HG03442 (cell line): ENCODE data around the gene ARL2.
"Not testable (repeated sequence)": the region's sequence is repeated elsewhere in the genome, so short reads cannot be mapped to it uniquely, and the experiment has no call there.

Source experiments
- ATAC-seq: cut with Tn5 transposase; IDR thresholded peaks from one replicate; pipeline ENCODE4 v1.9.1; 2021; ENCODE audit warnings: mild to moderate bottlenecking, moderate library complexity; ENCODE audit not compliant: unreplicated experiment

ARL2 gene

DNA sequence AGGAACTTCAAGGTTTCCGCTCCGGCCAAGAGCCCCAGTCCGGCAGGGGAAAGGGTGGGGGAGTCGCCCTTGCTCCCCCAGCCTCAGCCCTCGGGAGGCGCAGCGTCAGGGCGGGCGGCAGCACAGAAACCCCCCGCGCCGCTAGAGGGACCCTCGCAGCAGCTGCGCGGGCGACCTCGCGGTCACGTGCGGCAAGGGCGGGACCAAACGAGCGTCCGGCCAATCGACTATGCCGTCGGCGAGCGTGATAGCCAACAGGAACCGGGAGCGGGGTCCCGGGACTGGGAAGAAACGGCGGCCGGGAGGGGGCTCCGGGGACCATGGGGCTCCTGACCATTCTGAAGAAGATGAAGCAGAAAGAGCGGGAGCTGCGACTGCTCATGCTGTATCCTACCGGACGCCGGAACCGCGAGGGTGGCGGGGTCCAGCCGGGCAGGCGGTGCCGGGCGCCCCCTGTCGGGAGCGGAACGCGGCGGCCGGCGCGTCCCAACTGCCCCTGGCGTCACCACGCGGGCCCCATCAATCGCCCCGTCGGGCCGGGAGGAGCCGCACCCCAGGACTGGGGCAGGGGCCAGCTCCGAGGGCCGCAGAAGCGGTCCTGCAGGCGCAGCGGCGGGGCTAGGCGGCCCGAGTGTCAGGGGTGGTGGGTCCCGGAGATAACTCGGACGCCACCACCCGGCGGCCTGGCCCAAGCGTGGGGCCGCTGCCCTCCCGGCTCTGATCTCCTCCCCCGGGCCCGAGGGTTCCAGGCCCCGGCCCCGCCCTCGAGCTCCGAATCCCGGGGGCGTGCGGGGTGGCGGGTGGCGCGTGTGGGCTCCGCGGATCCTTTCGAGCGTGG lies at the start of gene ARL2:
ARL2 (plus strand) TSS at position 273 of the 838 bp plus-strand sequence; CDS start at position 321, 48 bp downstream.
- ATAC-seq: peak; percentile 73

DNA sequence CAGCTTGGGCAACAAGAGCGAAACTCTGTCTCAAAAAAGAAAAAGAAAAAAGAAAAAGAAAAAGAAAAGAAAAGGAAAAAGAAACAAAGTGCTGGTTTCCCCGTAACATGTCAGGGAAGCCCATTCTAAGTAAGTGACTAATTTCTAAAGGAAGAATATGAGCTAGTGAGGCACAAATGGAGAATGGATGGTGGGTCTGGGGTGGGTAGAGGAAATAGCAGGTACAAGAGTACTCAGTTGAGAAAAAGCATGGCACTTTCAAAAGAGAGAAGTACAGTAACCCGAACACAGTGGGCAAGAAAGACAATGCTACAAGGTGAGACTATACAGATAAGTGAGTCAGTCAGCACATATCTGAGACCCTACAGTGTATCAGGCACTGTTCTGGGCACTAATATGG lies 46.6 kb upstream of the ARL2 start:
- ATAC-seq: no peak

DNA sequence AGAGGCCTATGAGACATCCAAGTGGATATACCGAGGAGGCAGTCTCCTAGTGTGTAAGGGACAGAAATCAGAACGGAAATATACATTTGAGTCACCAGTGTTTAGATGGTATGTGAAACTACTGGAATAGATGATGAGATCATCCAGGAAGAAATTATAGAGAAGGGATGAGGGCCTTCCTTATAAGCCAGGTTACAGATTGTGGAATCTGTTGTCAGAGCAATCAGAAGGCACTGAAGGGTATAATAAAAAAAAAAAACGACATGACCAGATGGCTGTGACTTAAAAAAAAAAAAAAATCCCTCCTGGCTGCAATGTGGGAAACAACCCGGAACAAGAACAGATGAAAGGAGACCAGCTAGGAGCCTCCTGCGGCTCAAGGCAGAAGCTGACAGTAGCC lies 44.8 kb upstream of the ARL2 start:
- ATAC-seq: no peak

- no peak for ATAC-seq
Observed at GRCh38 chr11:64970731-64971151, 43.2 kb upstream of the ARL2 start.

GRCh38 chr11:64971421-64972233 lies 42.3 kb upstream of the ARL2 start, which contains the start of gene MAJIN:
Gene MAJIN, minus strand, starts transcription at chr11:64972108. Its CDS starts 12,703 bp downstream, at chr11:64959405.
- no peak for ATAC-seq

- ATAC-seq: no peak
Observed at GRCh38 chr11:64974124-64974523, 39.8 kb upstream of the ARL2 start.

GRCh38 chr11:64976651-64977050 lies 37.3 kb upstream of the ARL2 start:
- ATAC-seq: no peak

DNA sequence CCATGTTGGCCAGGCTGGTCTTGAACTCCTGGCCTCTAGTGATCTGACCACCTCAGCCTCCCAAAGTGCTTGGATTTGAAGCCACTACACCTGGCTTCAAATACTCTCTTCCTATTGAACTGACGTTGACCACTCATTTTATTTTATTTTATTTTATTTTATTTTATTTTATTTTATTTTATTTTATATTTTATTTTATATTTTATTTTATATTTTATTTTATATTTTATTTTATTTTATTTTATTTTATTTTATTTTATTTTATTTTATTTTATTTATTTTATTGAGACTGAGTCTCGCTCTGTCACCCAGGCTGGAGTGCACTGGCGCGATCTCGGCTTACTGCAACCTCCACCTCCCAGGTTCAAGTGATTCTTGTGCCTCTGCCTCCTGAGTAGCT lies 30.6 kb upstream of the ARL2 start:
- not testable (repeated sequence) for ATAC-seq

DNA sequence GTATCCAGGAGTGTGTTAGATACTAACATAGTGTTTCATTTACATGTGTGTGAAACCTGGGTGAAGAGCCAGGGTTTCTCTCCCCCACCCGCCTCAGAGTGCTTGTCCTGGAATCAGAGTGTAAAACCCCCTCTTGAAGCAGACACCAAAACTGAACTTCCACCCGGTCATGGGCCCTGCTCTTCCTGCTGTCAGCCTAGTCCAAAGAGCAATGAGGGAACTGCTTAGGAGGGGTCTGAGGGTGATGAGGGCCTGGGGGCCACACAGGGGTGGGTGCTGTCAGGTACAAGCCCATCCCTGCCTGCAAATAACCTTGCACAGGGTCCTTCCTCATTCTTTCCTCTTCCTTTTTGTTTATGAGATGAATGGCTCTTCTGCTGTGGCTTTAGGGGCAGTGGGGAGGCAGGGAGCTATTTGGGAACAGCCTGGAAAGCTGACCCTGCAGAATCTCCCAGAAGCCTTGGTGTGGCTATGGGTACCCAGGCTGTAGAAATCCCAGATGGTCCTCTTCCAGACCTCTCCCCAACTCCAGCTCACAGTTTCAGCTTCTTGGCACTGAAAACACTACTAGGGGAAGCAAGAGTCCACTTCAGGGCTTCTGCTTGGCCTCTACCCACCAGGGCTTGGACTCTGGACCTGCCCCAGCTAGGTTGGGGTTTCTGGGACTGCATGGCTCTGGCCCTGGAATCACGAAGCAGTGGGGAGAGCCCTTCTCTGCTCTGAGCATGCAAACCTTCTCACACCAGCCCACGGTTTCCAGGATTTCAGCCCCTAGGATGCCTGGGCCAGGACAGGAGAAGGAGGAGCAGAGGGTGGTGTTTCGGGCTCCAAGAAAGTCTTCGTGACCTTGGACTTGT lies 25.7 kb upstream of the ARL2 start:
- ATAC-seq: no peak

- no peak for ATAC-seq
Observed at GRCh38 chr11:64989416-64989815, 24.5 kb upstream of the ARL2 start.

- ATAC-seq: no peak
Observed at GRCh38 chr11:64990222-64990923, 23.6 kb upstream of the ARL2 start.

GRCh38 chr11:64994318-64994717 lies 19.6 kb upstream of the ARL2 start:
- no peak for ATAC-seq

GRCh38 chr11:64996327-64996709 lies 17.6 kb upstream of the ARL2 start:
- ATAC-seq: no peak

DNA sequence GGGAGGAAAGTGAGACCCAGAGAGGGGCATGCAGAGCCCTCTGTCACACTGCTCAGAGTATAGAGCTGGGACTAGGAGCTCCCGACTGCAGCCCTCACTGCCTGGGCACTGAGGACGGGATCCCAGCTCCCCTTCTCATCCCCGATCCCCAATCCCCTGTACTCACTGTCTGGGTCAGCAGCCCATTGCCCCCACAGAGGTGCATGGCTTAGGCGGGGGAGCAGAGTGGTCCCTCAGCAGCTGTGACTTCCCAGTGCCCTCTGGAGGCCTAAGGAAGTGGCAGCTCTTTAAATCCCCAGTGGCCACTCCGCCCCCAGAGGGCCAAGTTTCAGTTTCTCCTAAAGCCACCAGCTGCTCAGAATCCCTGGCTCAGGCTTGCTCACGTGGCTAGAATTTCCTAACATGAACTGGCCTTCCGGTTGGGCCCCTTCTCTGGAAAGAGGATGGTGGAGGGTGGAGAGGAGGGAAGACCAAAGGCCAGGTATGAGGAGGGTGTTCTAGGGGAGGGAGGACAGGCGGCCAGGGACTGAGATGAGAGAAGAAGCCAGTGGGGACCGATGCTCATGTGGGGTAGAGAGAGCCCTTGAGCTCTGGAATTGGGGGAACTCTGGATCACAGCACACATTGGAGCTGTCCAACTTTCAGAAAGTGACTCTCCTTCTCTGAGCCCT lies 17.1 kb upstream of the ARL2 start, which contains the start of gene BATF2:
BATF2 (minus strand) TSS at position 262 of the 671 bp plus-strand sequence; CDS start at position 205, 57 bp downstream.
- ATAC-seq: no peak

GRCh38 chr11:64998141-64998540 lies 15.8 kb upstream of the ARL2 start:
- no peak for ATAC-seq

DNA sequence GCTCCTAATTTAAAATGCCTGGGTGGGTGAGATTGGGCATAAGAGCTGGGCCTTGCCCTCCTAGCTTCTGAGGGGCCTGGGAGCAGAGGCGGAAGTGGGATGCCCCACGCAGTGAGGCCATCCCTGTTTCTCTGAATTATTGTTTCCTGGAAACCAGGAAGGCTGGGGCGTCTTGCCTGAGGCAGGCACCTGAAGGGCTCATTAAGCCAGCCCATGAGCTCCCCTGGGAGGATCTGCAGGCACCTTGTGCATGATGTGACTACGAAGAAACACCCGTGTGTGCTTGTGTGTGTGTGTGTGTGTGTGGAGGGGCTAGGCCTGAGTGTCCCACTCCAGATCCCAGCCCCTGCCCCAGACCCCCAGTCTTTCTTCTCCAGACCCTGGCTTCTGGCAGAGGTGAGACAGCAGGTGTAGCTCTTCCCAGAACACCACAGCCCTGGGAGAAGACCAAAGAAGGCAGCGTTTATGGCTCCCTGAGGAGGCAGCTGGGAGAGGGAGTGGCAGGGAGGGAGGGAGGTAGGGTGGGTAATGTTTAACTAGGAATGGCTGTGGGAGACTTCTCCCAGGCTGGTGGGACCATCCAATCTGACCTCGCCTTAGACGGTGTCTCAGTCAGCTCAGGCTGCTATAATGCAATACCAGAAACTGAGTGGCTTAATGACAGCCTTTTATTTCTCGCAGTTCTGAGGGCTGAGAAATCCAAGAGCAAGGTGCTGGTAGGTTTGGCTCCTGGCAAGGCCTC lies 15.1 kb upstream of the ARL2 start:
- no peak for ATAC-seq

DNA sequence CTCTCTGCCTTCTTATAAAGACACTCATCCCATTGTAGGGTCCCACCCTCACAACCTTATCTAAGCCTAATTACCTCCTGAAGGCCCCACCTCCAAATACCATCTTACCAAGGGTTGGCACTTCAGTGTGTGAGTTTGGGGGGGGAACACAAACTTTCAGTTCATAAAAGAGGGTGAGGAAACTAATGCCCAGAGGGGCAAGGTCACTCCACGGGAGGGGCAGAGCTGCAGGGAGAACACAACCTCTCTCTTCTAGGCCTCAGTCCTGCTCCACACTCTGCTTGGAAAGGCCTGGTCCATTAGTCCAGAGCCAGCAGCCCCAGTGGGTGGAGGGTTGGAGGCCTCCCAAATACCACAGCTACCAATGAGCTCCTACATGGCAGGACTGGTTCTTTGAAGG lies 14.5 kb upstream of the ARL2 start:
- no peak for ATAC-seq

- no peak for ATAC-seq
Observed at GRCh38 chr11:65002706-65003105, 11.3 kb upstream of the ARL2 start.

- no peak for ATAC-seq
Observed at GRCh38 chr11:65003282-65003681, 10.7 kb upstream of the ARL2 start.
